ENCODE measurements around the gene LIMCH1. TPM values are rescaled to one million over a fixed set of nuclear protein-coding genes. Genes with fewer than 3 reads are reported as not detected.
A peak's percentile ranks its signal among the peaks of the same experiment; 100 is the strongest.

Gene LIMCH1
- polyA plus RNA-seq, 1 donor, result 121 TPM

GRCh38 chr4:41602113-41602512 is 64.2 kb downstream of the LIMCH1 start:
- DNase-seq, result no peak

GRCh38 chr4:41602886-41603498 is 65.0 kb downstream of the LIMCH1 start:
- no peak for DNase-seq

DNA sequence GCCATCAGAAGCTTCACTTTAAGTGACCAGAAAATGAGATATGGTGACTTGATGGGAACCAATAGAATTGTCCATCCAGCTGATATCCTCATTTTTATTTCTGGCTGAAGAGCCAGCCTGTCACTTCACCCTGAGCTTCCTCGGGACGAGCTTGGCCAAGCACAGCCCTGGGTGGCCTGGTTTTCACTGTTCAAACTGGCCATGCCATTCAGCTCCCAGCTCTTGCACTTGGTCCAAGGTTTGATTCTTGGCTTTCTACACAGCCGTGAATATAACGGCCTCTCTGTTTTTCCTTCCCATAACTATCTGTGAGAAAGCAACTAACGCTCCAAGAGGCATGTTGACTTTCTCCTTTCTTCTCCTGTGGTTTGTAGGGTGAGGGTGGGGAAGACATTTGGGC is 71.9 kb downstream of the LIMCH1 start:
- DNase-seq, result no peak

GRCh38 chr4:41610474-41610873 is 72.5 kb downstream of the LIMCH1 start:
- DNase-seq, result no peak

- no peak for DNase-seq
Measured at GRCh38 chr4:41611124-41611838, 73.3 kb downstream of the LIMCH1 start.

DNA sequence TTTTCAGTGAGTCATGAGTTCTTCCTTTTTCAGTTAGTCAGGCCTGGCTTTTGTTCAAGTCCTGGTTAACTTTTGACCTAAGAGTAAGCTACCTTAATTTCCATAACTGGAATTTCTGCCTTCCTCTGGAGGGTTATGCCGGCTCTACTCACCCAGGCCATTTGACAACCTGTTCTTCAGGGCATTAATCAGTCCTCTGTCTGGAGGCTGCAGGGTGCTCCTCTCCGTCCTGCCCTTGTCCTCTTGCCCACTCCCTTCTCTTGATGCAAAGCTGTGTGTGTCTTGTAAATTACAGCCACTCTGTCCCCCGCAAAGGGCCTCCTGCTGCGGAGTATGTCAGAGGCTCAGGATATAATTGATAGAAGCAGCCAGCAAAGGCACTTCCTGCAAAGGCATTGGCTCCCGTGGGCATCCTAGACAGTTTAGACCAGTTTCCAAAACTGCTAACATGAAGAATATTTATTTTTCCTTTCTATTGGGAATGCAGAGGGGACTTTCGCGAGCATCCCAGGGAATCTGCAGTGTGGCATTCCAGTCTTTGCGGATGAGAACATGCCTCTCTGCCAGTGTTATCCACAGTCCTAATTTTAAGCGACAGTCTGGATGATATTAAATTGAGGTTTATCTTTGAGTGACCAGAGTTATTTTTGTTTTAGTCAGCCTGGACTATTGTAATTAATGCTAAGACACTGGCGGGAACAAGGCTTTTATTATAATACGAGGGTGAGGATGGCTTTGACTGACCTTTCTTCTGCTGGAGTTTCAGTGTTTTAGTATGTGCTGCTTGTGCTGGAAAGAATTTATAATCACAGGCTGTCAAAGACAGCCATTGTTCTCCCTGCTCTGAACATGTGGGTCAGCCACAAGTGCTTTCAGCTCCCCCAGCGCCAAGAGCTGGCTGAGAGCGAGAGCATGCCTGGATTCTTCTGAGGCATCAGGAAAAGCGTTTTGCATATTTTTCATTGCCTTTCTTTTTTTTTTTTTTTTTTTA is 74.2 kb downstream of the LIMCH1 start:
- DNase-seq, result peak; percentile 61

DNA sequence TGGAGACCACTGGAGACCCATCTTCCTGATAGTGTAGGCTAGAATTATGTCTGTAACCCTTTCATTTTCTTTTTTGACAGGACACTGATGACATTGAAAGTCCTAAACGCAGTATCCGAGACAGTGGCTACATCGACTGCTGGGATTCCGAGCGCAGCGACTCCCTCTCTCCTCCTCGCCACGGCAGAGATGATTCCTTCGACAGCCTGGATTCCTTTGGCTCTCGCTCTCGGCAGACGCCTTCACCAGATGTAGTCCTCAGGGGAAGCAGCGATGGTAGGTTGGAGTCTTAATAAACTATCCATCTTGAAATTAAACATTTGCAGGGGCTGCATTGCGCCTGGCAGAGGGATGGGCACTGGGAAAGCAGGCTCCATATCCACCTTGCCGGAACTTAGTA is 75.4 kb downstream of the LIMCH1 start:
- no peak for DNase-seq

DNA sequence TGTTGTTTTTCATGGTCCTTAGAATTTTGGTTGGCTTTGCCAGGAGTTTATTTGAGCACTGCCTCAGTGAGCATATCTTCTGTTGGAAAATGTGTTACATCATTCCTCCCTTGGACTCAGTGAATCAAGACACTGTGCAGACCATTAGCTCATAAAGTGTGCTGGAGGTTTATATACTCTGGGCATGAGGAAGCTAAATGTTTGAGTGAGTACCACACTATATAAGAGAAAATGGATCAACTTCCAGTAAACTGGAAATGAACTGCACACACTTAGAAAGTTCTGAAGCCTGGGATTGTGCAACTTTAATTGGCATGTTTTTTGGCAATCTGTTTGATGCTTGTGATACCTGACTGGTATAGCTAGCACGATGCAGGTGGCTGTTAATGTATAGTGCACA is 75.9 kb downstream of the LIMCH1 start:
- DNase-seq, result no peak

DNA sequence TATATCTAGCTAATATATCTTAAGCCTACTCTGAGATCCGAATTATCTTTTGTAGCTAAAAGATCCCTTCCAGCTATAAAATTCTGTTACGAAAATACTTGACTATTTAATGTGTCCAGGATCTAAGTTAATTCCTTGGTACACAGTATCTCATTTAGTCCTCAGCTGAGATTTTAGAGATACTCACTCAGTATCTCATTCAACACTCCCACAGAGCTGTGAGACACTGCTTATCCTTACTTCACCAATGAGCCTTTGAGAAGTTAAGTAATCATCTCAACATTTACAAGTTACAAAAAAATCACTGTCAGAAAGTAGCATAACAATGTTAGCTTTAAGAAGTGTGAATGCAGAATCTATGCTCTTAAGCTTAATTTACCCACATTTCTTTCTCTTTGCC is 76.6 kb downstream of the LIMCH1 start:
- DNase-seq, result no peak

DNA sequence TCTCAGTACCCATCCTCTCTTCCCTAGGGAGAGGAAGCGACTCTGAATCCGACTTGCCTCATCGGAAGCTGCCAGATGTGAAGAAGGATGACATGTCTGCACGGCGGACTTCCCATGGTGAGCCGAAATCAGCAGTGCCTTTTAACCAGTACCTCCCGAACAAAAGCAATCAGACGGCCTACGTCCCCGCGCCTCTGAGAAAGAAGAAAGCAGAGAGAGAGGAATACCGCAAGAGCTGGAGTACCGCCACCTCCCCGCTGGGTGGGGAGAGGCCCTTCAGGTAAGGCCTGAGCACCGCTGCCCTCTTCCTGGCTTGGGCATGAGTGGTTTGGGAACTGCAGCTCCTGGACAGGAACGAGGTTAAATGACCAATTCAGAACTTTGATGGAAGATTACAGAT is 81.2 kb downstream of the LIMCH1 start:
- DNase-seq, result no peak

- no peak for DNase-seq
Measured at GRCh38 chr4:41620594-41621256, 82.8 kb downstream of the LIMCH1 start.

GRCh38 chr4:41622787-41623186 is 84.8 kb downstream of the LIMCH1 start:
- no peak for DNase-seq

DNA sequence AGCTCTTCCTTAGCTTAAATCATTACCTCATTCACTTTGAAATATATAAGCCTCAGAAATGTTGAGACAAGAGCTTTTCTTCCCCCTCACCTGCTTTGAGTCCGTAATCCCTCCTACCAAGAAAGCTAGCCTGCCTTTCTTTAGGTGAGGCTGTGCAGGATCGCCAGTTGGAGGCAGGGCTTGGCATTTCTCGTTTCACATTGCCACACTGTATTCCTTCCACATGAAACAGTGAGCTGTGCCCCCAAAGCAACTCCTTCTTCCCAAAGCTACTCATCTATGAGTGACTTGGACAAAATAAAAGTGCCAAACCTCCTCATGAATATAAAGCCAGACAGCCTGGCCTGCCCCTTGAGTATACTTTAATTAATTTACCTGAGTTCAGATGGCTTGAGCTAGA is 86.8 kb downstream of the LIMCH1 start:
- no peak for DNase-seq

- no peak for DNase-seq
Measured at GRCh38 chr4:41625531-41625930, 87.6 kb downstream of the LIMCH1 start.

- DNase-seq, result no peak
Measured at GRCh38 chr4:41628936-41629335, 91.0 kb downstream of the LIMCH1 start.

DNA sequence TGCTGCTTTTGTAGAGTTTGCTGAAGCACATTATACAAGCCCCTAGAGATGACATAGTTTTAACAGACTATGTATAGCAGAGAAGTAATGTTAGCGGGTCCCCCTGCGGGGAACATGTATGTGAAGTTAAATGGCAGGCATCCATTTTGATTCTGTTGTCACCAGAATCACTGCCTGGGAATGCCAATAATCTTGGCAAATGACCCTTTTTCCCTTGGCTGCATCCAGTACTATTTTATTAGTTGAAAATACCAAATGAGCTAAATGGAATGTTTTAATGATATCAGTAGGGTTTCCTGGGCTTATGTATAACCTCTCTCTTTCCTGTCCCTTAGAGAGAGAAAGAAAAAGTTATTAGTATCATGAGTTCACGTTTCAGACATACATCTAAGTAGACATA is 93.6 kb downstream of the LIMCH1 start:
- no peak for DNase-seq

DNA sequence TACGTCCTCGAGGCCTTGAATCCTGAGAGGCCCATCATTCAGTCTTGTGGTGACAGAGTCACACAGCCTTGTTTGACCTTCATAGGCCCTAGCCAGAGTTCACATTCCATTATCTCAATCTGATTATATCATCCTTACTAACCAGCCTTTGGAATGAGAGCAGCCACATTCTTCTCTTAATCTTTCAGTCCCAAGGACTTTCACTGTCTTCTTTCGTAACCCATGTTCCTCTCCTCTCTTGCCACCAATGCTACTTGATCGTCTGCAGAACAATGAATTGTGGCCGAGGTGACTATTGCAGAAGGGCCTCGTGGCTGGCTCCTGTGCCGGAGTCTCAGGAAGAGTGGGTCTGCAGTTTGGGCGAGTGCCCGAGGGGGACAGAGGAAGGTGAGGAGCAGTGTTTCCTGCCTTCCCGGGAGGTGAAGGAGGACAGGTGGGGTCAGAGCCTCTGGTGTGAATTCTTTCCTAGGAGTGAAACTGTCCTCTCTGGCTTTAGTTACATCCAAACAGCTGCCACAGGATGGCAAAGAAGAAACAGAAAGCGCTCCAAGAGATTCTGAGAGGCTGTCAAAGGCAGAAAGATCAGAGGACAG is 94.6 kb downstream of the LIMCH1 start:
- no peak for DNase-seq

- DNase-seq, result no peak
Measured at GRCh38 chr4:41633321-41633720, 95.4 kb downstream of the LIMCH1 start.

GRCh38 chr4:41635441-41635840 is 97.5 kb downstream of the LIMCH1 start:
- DNase-seq, result no peak

DNA sequence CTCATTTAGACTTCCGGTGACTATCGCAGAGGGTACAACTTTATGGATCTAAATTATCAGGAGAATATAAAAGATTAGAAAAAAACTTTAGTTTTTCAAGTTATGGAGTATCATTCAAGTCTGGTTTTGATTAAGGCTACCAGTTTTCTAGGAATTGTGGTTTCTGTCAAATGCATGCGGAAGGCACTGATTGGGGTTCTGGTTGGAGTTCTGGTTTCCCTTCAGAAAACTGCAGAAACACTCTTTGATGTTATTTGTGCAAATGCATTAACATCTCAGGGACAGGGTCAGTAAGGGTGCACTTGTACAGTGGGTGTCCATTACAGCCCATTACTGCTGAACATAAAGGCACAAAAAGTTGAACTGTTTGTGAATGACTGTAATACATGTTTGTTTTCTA is 100.2 kb downstream of the LIMCH1 start:
- no peak for DNase-seq

GRCh38 chr4:41638866-41639265 is 100.9 kb downstream of the LIMCH1 start:
- DNase-seq, result no peak

GRCh38 chr4:41639291-41639690 is 101.3 kb downstream of the LIMCH1 start:
- DNase-seq, result no peak
